ENCODE measurements around the gene SLC25A25.

Gene SLC25A25

DNA sequence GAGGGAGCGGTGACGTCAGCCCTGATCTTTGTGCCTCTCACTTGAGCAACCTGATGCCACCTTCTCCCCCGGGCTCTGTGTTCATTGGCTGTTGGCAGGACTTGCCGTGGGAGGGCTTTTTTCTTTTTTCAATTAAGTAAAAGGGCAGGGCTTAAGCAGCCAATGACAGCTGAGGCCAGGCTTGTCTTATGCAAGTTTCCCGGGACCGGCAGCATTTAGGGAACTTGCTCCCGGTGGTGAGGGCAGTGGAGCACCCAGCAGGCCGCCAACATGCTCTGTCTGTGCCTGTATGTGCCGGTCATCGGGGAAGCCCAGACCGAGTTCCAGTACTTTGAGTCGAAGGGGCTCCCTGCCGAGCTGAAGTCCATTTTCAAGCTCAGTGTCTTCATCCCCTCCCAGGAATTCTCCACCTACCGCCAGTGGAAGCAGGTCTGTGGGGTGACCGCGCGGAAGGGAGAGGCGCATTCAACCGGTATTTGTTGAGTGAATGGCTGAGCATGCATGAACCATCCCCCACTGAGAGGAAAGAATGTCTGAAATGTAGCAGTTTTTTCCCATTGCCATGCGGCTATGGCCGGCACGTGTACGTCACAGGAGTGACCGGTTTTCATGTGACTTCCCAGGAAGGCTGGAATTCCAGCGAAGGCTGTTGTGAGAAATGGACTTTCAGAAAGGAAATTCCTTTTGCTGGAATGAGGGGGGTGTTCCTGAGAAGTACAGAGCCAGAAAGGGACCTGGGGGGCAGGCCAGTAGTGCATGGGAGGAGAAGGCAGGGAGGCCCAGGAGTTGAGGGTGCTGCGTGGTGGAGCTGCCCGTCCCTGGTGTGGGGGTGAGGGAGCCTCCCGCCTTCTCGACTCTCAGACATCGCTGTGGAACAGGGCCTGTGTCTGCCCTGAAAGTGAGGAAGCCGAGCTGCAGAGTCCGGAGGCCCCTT, 30.5 kb downstream of the SLC25A25 start:
- peak overlapping the region; percentile 79 for H3K4me3 ChIP-seq (ENCODE audit: low read length)
- TF ChIP-seq, protein P1, sequence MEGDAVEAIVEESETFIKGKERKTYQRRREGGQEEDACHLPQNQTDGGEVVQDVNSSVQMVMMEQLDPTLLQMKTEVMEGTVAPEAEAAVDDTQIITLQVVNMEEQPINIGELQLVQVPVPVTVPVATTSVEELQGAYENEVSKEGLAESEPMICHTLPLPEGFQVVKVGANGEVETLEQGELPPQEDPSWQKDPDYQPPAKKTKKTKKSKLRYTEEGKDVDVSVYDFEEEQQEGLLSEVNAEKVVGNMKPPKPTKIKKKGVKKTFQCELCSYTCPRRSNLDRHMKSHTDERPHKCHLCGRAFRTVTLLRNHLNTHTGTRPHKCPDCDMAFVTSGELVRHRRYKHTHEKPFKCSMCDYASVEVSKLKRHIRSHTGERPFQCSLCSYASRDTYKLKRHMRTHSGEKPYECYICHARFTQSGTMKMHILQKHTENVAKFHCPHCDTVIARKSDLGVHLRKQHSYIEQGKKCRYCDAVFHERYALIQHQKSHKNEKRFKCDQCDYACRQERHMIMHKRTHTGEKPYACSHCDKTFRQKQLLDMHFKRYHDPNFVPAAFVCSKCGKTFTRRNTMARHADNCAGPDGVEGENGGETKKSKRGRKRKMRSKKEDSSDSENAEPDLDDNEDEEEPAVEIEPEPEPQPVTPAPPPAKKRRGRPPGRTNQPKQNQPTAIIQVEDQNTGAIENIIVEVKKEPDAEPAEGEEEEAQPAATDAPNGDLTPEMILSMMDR (conservative IDR thresholded peaks at IDR 0.05; ENCODE audit: low read length), result no peak
- peak; percentile 98 for DNase-seq (ENCODE audit: low read depth)

DNA sequence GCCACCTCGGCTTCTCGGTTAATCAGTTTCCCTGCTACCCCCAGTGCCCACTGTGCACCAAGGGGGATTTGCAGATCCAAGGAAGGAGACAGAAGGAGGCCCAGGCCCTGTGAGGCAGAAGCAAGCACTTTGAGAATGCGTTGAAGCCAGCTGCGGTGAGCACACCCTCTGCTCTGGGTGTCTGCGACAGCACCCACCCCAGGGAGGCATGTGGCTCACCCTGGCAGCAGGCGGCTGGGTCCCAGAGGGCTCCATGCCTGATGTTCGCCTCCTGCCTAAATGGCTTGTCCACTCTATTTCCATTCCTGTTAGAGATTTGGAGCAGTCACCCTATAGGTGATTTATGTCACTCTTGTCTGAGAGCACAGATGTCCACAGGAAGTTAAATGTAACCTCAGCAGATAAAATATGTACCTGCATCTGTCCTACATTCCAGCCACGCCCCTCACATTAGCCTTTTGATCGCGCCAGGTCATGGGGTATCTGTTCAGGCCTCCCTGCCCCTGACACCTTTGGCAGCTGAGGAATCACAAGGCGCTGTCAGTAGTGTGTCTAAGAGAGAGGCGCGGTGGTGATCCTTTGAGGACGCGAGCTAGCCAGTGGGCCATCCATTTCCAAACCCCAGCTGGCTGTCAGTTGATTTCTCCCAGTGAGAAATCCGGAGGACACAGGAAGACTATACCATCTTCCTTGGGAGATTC, 31.3 kb downstream of the SLC25A25 start:
- TF ChIP-seq, protein P1 (conservative IDR thresholded peaks at IDR 0.05; ENCODE audit: low read length), result no peak
- peak overlapping the region; percentile 79 for H3K4me3 ChIP-seq (ENCODE audit: low read length)
- DNase-seq (ENCODE audit: low read depth), result peak; percentile 65

DNA sequence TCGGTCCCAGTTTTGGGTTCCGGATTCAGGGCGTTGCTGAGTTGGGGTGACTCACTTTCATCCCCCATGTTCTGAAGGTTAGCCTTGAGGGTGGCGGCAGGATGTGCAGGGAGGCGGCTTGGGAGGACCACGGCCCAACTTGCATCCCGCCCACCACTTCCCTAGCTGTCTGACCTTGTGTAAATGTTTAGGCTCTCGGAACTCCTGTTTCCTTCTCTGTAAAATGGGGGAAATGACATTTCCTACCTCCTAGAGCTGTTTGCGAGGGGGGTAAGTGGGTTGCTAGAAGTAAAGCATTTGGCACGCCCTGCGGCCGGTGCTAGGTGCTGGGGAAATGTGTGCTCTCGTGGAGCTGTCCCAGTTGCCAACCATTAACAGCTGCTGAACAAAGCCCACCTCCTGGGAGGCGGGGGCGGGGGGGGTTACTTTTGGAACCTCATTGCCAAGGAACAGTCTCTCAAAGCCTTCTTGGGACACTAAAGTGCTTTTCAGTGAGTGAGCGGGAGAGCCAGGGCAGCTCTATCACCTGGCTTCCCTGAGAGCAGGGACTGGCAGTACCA, 32.0 kb downstream of the SLC25A25 start:
- H3K4me3 ChIP-seq (ENCODE audit: low read length), result peak overlapping the region; percentile 79
- TF ChIP-seq, protein P1 (conservative IDR thresholded peaks at IDR 0.05; ENCODE audit: low read length), result no peak
- DNase-seq (ENCODE audit: low read depth), result peak; percentile 25

DNA sequence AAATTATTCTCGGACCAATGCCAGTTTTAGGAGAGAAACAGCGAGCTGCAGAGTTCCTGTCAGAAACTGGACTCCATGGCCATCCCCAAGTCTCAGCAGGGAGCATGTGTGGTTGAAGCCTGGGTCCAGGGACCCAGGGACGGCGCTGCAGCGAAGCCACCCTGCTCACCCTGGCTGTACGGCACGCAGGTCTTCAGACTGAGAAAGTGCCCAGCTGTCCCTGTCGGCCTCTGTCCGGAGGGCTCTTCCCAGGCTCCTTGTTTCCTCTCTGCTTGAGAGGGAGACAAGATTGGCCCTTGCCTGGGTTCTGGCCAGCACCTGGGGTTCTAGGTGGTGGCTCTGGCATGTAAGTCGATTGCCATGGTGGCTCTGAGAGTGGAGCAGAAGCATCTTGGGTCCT, 32.5 kb downstream of the SLC25A25 start:
- no peak overlapping the region; the same call in 1 of the 2 replicates for H3K4me3 ChIP-seq (ENCODE audit: low read length)
- TF ChIP-seq, protein P1 (conservative IDR thresholded peaks at IDR 0.05; ENCODE audit: low read length), result no peak
- DNase-seq (ENCODE audit: low read depth), result no peak

DNA sequence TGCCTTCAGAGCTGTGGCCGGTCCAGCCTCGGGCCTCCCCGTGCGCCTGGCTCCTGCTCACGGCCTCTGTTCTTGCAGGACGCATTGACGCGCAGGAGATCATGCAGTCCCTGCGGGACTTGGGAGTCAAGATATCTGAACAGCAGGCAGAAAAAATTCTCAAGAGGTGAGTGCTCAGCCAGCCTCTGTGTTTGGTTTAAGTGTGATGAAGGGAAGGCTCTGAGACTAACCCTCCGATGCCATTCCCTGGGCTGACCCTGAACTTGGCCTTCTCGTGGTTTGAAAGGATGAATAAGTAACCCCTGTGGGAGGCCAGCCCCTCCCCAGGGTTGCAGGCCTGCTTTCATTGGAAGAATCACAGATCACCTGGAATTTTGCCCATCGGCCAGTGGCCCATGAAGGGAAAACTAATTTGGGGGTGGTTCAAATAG, 33.2 kb downstream of the SLC25A25 start:
- TF ChIP-seq, protein P1 (conservative IDR thresholded peaks at IDR 0.05; ENCODE audit: low read length), result no peak
- no peak for DNase-seq (ENCODE audit: low read depth)
- no peak overlapping the region for H3K4me3 ChIP-seq (ENCODE audit: low read length)

DNA sequence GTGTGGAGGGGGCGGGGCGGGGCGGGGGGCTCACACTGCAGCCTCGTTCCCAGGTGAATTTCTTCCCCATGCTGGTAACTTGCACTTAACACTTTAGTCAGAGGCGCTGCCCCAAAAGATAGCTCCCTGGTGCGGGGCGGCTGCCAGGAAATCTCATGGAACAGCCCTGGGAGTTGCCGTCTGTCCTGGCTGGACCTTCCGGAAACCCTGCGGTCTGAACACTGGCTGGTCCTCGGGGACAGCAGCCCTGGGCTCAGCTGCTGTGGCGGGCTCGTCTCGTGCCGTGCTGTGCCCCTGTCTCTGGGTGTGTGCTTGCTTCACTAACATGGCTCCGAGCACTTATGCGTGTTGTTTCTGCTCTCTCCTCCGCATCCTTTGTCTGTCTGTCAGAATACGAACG, 33.7 kb downstream of the SLC25A25 start:
- no peak overlapping the region for H3K4me3 ChIP-seq (ENCODE audit: low read length)
- TF ChIP-seq, protein P1 (conservative IDR thresholded peaks at IDR 0.05; ENCODE audit: low read length), result no peak
- DNase-seq (ENCODE audit: low read depth), result no peak
